ENCODE measurements around the gene NIBAN1.
"Not testable (repeated sequence)": the region's sequence is repeated elsewhere in the genome, so short reads cannot be mapped to it uniquely, and the experiment has no call there.

Gene NIBAN1

GRCh38 chr1:184972315-184973055, 1.8 kb downstream of the NIBAN1 start:
- no peak for DNase-seq

DNA sequence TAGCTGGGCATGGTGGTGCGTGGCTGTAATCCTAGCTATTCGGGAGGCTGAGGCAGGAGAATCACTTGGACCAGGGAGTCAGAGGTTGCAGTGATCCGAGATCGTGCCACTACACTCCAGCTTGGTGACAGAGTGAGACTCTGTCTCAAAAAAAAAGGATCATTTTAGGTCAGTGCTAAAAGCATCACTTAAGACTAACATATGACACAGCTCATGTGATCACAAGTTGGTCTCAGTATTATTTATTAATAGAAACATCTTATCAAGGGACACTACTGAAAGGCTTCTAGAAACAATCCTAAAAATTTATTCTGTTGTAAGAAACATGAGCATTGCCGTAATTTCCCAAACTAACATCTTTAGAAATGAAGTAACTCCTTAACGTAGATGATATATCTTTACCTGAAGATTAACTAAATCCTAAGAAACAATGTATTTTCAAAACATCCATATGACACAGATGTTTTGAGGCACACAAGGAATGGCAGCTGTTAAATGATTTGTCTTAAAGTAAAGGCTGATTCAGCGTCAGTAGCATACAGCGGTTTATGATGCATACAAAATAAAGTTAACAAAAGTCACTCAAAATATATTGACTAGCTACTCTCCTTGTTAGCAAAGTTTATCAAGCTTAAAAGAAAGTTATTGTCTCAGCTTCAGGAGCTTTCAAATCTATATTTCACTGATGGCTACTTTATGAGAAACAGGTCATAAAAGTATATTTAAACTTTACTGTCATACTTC, 2.6 kb downstream of the NIBAN1 start:
- DNase-seq = no peak

DNA sequence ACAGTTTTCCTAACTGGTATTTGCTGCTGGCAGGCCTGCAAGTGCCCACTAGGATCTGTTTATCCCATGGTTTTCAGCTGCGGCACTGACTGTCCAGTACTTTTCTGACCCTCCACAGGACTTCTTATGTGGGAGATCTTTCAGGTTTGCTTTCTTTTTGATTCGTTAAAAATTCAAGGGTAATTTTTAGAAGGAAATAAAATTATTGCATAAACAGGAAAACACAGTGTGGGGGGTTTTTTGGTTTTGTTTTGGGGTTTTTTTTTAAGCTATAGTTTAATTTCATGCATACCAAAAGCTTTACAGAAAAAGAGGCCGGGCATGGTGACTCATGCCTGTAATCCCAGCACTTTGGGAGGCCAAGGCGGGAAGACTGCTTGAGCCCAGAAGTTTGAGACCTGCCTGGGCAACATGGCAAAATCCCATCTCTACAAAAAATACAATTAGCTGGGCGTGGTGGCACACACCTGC, 3.6 kb downstream of the NIBAN1 start:
- DNase-seq = no peak

- DNase-seq = no peak
These were observed 7.3 kb downstream of the NIBAN1 start for GRCh38 chr1:184966989-184967388.

DNA sequence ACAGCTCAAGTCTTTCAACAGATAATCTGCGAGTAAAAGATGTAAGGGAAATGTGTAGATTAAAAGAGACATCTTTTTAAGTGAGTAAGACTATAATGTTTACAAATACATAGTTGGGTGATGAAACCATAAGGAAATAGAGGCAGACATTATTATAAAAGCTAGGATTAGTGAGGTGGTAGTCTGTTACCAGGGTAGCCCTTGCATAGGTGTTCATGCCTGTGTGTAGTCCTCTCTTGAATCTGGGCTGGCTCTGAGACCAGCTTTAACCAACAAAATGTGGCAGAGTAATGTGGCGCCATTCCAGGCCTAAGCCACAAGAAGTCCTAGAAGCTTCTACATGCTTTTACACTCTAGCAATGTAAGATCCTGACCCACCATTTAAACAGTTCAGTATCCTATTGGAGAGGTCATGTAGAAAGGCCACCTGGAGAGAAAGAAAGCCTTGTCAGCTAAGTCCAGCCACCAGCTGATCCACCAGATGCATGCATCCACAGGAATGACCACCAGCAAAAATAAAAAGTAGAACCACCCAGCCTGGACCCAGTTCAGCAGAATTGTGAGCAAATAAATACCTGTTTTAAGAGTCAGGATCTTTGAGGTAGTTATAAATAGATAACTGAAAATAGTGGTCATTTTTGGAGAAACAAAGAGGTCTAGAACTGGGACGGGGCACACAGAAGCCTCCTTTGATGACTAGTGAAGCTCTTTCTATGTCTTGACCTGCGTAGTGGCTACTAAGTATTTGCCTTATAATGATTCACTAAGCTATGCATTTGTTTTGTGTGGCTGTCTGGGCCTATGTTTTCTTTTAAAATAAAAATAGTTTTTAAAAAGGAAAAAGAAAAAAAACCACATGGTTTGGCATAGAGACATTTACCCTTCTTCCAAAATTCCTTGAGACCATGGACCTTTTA, 8.1 kb downstream of the NIBAN1 start:
- DNase-seq = no peak

- no peak for DNase-seq
These were observed 8.9 kb downstream of the NIBAN1 start for GRCh38 chr1:184965439-184965838.

- no peak for DNase-seq
These were observed 14.7 kb downstream of the NIBAN1 start for GRCh38 chr1:184959626-184960025.

DNA sequence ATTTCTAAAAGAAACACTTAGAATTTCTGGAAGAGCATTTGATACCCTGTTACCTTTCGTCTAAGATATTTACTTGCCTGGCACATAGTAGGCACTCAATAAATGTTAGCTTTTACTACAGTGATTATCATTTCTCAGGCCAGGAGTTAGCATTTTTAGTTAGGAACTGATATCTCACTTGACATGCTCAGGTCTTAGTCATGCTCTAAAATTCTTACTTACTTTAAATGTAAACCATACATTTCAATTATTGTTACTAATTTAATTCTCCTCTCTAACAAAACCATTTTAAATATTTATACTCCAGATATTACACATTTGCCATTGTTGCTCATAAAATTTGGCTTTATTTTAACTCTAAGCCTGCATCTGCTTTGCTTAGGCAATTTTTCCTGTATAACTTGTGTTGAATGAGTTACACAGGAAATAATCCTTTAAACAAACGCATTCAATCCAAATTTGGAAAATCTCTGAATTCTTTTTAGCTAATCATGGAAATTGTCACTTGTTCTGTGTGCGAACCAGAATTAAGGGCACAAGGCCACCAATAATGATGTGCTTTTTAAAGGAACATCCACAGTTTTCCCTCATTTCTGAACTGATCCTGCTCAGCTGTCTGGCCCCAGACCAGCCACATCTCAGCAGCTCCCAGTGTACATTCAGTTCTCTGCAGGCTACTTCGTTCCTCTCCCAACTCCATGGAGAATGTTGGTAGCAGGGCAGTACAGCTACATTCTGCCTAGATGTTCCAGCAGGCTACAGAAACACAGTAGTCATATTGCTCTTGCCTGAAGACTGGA, 15.6 kb downstream of the NIBAN1 start:
- DNase-seq = no peak

GRCh38 chr1:184957901-184958300, 16.4 kb downstream of the NIBAN1 start:
- DNase-seq = not testable (repeated sequence)

GRCh38 chr1:184956999-184957700, 17.2 kb downstream of the NIBAN1 start:
- no peak for DNase-seq

DNA sequence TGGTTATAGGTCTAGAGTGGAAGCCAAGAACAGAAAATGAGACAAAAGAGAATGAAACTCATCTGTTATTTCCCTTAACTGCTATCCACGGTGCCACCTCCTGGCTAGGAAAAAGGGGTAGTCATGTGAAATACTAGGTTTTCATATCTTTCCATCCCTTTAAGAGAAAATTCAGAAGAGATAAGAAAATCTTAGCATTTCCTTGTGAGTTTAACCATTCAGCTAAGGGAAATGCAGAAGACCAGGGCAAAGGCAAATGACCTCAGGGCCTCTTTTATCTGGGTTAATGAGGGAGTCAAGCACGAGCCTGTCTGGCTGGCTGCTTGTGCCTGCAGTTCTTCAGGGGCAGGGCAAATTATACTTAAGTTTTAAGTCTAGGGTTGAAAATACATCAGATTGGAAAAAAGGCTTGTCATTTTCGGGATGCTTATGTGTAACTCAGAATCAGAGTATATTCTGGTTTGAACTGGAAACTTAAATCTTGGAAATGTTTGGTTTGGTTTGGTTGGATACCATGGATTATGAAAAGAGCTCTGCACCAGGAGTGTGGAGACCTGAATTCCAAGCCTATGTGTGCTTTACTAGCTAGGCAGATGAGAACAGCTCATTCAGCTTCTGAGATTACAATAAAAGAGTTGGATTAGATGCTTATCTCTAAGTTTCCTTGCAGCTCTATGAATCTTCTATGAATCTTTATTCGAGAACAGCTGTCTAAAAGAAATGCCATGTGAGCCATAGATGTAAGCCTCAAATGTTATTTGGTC, 19.9 kb downstream of the NIBAN1 start:
- DNase-seq = peak; percentile 75

- DNase-seq = no peak
These were observed 20.6 kb downstream of the NIBAN1 start for GRCh38 chr1:184953600-184954219.

DNA sequence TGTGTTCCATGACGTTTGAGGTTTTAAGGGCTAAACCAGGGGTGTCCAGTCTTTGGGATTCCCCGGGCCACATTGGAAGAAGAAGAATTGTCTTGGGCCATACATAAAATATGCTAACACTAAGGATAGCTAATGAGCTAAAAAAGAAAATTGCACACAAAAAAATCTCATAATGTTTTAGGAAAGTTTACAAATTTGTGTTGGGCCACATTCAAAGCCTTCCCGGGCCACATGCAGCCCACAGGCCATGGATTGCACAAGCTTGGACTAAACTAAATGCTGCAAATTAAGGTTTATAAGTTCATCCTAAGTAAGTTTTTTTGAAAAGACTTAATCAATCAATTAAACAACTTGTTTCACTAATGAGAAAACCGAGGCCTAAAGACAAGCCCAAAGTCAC, 21.9 kb downstream of the NIBAN1 start:
- DNase-seq = no peak

- no peak for DNase-seq
These were observed 22.5 kb downstream of the NIBAN1 start for GRCh38 chr1:184951788-184952187.

DNA sequence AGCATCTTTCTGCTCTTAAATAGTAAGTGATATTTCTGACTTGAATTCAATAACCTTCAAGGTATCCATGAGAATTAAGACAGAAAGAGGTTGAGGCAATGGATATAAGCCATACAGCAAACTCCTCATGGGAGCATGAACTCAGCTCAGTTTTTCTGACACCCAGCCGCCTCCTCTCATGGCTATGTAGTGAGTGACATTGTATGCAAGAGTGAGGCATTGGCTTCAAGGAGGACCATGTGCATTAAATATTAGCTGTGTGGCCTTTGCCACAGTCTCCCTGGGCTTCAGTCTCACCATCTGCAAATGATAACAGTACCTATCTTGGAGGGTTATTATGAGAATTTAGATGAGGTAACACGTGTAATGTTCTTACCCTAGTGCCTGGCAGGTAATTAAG, 23.4 kb downstream of the NIBAN1 start:
- DNase-seq = no peak

DNA sequence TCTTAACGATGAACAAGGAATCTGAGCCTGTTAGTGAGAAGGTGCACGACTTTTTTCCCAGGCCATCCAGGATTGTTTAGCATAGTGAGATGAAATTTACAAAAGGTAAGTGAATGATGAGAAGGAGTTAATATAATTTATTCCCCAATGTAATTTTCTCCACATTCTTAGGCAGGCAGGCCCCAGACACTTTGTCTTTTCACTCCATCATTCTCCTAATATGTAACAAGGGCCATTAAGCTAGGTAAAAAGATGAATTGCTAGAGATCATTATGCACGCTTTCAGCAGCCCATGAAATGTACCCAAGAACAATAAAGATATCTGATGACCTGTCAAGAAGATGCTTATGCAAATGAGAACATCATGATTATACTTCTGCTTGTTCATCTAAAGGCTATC, 24.1 kb downstream of the NIBAN1 start:
- no peak for DNase-seq

- DNase-seq = no peak
These were observed 26.6 kb downstream of the NIBAN1 start for GRCh38 chr1:184947497-184948256.

DNA sequence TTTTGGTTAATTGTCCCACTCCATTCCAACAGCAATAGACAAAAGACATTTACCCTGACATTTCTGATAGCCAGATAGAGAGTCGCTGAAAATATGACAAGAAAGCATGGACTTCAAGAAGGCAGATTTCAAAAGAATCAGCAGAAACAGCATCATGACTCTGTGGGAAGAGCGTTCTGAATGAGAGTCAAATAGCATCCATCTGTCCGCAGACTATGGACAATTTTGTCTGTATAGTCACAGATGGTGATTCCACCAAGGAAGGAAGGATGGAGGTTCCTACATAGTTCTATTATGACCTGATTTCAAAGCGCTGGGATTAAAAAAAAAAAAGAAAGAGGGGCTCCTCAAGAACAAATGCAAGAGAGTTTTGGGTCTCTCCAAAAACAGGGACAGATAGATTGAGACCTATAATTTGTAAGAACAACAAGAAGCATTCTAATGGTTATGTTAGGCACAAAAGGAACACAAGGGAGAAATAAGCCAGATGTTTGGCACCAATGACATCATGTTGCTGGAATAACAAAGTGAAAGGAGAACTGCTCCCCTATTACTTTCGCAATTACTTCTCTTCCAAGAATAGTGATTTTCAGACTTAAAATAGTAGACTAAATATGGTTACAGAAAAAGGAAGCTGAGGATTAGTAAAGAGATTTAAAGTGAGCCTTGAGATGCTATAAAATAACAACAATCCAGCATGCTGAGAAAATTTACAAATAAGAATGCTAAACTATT, 28.5 kb downstream of the NIBAN1 start:
- peak; percentile 79 for DNase-seq

- peak; percentile 42 for DNase-seq
These were observed 29.3 kb downstream of the NIBAN1 start for GRCh38 chr1:184945029-184945428.
